Stimulated activated CD8-positive, alpha-beta memory T cell treated with anti-CD3 and anti-CD28 coated beads, Interleukin-2, amount 100 ng/mL, for 1 hour (primary cell): ENCODE measurements around the gene CARS1.

Experiments
- DNase-seq, 2 donors: peaks; one replicate each; pipeline ENCODE4 v3.0.0-alpha.2; 2020; ENCODE audit warnings: low read depth in 2 of 2

Gene CARS1

DNA sequence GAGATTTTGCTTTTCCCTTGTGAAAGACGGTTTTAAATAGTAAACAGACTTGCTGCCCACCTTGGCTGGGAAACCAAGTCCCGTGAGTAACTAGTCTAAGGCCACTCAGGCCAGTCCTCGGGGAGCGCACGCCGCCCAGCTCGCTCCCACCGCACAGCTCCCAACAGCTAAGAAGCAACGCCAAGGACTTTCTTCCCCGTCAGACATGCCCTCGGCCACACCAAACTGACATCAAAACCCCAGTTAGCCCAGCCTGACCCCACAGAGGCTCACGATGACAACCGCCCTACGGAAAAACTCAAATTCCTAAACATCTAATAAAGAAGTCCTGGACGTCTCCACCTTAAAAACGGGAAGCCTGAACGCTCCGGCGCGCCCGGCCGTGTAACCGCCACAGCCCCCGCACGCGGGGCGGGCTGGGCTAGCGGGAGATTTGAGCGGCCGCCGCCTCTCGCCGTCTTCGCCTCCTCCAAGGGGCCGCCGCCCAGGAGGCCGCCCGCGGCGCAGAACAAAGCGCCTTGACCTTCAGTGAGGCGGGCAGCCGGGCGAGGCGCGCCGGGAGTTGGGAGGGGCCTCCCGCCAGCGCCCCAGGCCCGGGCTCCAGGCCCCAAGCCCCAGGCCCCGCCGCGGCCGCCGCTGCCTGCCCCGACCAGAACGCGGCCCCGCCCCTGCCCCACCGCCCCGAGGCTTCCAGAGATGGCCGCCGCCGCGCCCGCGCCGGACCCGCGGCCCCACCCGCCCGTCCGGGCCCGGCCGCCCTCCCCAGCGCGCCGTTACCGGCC is 65.6 kb downstream of the CARS1 start:
- DNase-seq: no peak

DNA sequence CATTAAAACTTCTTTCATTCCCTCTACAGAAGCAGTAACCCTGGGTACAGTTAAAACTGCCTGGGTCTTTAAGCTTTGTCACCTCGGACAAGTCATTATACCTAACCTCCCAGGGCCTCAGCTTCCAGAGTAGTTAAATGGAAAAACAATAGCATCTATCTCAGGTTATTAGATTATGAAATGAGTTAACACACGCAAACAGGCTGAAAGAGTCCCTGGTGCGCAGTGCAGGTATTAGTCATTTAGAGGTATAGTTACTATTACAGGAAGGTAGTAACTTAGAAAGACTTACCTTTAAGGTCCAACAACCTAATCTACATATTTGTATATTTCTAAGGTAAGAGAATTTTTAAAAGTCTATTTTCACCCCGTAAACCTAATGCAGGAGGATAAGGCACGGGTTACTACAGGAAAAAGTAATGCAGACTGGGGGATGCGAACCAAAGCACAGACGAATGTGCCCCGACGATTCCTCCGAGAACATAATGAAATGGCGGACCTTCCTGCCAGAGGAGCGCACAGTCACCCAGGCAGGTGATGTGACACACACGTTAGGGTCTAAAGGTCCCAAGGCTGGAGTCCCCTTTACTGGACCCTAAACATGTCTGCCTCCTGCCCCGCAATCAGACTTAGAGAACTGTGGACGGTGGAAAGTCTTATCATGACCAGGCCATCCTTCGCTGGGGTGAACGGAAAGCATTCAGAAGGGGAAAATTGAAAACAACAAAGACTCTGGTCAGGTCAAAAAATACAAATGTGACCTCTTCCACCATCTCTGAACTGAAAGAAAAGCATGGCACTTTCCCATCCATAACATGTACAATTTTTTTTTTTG is 66.4 kb downstream of the CARS1 start:
- no peak for DNase-seq

DNA sequence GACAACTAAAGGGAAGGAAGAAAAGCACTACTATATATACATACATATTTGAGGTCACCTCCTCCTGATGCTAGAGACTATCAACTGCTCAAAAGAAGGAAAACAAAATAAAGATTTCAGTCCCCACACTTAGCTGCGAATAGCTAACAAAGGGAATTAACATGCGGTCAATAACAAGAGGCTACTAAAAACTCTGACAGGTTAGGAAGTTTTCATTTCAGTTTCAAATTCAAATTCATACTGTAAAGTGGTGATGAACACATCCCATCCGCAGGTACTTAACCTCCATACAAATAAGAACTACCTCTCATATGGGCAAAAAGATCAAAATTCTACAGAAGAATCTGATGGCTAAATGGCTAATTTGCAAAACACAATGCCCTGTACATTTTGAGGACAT is 67.7 kb downstream of the CARS1 start:
- DNase-seq: no peak

DNA sequence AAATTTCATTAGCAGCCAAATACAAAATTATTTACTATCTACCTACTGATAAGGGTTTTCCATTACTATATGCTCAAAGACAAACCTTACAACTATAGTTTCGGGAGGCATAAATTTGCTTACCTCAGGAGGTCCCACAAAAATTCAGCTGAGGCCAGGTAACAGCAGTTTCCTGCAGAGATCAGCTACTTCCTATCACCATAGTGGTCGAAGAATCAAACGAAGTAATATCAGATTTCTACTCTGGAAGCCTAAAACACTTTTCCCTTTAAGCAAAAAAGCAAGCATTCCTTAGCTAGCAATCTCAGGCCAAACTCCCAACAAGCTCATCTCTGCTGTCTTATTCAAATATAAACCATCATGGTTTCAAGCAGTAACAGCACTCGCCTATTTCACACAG is 68.2 kb downstream of the CARS1 start:
- no peak for DNase-seq

DNA sequence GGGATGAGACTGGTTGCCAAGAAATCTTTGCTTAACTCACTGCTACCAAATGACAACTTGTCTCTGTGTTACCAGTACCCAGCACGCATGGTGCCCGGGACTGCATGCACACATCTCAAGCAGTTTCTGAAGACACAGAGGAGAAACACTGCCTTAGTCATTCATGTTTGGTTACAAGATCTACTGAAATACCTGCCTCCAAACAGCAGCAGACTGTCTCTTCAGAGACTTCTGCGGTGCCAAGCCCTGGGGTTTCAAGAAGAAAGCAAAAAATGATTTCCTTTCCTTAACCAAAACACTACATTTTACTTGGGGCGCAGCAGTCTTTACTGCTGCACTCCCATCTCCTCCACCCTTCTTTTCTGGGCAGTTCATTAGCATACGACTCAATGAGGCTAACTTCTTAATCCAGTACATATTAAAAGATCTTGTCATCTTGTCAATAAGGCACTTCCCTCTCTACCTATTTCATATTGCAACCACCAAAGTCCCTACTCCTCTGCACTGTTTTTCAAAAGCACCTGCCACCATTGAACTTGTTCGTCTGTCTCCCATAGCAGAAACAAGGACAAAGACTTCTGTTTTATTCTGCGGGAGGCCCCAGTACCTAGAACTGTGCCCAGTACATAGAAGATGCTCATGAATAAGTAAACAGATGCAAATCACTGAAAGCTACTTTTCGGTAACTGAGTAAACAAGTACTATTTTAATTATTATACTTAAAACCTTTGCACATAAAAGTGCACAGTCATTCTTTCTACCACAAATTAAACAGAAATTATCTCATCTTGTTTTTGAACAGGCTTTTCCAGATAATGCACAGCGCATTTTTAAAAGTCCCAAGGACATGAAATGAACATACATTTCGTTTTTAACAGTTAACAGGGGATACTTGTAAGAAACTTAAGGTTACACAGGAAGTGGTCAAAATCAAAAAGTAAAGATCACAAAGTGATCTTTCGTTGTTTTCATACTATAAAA is 69.1 kb downstream of the CARS1 start:
- DNase-seq: no peak

DNA sequence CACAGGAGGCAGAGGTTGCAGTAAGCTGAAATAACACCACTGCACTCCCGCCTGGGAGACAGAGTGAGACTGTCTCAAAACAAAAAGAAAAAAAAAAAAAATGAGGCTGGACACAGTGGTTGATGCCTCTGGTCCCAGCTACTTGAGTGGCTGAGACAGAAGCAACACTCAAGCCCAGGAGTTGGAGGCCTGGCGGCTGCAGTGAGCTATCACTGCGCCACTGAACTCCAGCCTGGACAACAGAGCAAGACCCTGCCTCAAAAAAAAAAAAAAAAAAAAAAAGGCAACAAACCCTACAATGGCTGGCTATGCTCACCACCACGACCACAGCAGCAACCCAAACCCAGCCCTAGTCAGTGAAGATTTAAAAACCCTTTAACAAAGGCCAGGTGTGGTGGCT is 73.3 kb downstream of the CARS1 start:
- DNase-seq: no peak

DNA sequence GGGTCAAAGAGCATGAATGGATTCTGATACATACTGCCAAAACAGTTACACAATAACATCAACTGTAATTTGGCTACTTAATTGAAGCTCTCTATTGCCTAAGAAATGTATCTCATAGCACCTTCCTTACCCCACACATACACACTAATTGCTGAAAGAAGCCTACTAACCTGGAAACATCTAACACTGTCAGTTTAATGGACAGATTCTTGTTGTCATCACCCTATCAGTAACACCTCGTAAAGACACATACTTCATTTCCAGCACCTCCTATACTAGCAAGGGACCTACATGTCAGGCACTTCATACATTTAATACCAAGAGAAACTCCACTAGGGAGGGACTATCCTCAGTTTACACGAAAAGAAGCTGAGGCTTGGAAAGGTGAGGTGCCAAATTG is 75.0 kb downstream of the CARS1 start:
- no peak for DNase-seq

DNA sequence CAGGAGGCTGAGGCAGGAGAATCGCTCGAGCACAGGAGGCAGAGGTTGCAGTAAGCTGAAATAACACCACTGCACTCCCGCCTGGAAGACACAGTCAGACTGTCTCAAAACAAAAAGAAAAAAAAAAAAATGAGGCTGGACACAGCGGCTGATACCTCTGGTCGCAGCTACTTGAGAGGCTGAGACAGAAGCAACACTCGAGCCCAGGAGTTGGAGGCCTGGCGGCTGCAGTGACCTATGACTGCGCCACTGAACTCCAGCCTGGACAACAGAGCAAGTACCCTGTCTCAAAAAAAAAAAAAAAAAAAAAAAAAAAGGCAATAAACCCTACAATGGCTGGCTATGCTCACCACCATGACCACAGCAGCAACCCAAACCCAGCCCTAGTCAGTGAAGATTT is 76.1 kb downstream of the CARS1 start:
- no peak for DNase-seq

DNA sequence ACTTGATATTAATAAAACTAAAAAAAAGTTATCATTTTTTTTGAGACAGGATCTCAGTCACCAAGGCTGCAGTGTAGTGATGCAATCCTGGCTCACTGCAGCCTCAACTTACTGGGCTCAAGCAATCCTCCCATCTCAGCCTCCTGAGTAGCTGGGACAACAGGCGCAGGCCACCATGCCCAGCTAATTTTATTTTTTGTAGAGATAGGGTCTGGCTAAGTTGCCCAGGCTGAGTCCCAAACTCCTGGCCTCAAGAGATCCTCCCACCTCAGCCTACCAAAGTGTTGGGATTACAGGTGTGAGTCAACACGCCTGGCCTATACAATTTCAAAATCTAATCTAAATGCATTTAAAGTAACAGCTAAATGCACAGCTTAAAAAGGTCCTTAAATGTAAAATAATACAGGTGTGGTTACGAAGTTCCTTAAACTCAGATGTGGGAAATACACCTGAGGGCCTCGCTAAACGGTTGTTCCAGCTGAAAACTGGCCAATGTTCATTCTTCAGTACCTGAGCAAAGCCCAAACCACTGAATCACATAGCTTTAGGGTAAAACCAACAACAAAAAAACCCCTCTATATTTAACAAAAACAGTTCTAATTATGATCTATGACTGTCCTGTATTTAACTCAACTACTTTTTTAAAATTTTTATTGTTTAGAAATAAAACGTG is 76.9 kb downstream of the CARS1 start:
- DNase-seq: no peak

DNA sequence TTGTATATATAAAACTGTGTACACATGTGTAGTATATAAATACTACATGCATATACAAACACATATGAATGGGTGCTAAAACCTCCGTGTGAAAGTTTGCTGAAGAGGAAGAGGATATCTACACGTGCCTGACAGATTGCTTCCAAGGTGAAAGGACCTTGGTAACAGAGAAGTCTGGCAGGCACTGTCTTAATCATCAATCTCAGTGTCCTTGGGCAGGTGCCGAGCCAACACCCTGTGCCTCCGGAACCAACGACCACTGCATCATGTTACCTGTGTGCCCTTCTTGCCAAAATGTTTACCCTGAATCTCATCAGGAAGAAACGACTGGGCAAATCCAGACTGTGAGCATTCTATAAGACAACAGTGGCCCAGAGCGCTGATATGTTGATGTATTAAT is 80.1 kb downstream of the CARS1 start:
- no peak for DNase-seq

DNA sequence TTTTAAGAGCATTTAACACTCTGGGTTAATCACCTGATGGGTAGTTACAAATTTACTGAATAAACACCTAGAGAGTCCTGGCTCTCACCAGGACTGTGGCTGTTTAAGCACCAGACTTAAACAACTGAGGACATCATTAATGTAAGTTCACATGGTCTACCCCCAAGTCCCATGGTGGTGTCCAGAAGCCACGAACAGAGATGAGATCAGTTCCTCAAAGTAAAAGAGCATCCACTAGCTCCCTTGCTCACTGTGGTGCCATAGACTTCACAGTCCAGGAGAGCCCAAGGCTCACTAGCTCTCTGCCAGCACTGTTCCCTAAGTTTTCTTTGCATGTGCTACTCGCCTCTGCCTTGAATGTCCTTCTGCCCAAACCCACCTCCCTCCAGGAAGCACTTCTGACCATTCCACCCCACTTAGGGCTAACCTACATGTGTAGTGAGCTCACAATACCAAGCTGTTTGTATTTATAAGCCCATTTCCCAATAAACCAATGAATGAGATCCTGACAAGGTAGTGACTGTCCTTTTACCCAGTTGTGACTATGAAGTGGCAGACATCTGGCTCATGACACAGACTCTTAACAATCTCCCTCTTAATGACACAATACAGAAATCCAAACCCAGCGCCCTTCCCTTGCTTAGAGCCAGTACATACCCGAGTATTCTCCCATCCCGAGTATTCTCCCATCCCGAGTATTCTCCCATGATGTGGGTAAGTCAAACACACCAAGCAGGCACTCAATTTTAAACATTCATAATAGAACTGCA is 80.7 kb downstream of the CARS1 start:
- no peak for DNase-seq

DNA sequence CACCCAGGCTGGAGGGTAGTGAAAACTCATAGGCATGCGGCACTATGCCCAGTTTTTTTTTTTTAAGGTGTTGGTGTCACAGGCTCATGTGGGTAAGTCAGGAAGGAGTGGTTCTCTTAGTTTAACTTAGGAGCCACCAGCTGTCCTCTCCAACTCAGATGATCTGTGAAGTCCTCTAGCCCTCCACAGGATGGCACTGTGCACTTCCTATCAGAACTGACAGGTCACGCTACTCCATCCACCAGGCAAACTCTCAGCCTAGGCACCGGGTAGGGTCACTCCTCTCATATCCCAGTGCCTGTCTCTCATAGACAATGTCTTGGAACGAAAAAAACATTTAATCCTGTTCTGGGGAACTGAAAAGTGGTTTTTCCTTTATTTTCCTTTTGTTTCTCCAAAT is 81.6 kb downstream of the CARS1 start:
- no peak for DNase-seq

DNA sequence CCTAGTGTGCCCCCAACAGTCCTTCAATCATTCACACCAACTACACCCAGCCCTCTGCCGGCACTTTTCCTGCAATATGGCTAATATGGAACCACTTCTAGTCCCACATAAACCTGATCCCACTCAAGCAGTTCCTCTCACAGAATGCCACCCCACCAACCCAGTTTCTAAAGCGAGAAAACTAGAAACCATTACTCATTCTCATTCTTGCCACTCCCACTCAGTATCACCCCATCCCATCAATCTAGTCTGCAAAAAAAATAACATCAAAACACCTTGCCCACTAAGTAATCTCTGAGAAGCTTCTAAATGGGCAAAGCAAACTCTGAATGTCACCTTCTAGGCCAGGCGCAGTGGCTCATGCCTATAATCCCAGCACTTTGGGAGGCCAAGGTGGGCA is 83.0 kb downstream of the CARS1 start:
- no peak for DNase-seq

DNA sequence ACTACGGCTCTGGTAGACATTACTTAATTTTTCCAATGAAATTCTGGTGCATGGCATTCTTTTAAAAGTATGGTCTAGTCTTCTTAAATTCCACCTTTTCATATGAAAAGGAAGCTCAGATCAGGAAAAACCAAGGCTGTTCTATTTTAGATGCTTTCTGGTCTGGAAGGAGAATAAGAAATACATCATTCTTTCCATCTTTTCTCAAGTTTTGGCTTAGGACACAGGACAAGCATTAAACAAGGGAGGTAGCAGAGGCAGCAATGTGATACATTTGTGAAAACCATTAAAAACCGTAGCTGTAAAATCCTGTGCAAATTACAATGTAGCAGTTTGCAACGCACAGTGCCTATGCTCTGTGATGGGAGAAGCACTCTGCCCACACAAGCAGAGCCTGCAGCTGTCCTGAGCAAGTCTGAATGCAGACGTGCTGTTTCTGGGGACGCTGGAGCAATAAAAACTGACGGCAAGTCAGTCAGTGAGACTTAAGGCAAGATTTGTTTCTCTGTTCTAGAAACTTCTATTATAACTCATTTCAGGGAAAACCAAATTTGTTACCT is 88.8 kb downstream of the CARS1 start:
- DNase-seq: no peak

DNA sequence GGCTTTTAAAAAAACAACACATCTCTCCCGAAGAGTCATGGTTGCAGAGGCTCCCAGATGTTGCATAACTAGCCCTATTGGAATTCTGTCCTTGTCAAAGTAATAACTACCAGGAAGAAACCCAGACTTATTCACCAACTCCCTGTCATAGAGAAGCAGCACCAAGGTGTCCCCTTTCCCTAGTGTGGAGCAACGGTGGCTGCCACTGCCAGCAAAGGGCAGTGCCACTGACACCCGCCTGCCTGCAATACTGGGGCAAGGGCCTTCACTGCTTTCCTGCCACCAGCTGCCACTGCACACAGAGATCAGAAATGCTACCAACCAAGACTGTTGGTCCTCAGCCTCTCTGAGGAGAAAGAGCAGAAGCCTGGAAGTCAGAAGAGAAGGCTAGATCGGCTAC is 92.4 kb downstream of the CARS1 start:
- no peak for DNase-seq

DNA sequence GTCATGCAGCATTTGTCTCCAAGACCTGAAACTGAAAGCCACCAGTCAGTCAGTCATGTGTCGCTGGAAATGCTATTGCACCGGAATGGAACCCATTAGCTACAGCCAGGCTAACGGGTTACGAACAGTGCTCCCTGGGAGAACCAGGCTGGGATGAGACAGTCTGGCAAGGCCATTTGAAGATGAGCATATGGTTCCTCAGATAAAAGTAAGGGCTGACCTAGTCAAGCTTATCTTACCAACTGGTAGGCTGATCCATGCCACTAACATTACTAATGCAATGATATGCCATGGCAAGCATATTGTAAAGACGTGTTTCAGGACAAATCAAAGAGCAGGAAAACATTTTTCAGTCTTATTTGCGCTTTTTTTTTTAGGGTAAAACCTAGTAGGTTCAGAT is 93.5 kb downstream of the CARS1 start:
- DNase-seq: no peak

DNA sequence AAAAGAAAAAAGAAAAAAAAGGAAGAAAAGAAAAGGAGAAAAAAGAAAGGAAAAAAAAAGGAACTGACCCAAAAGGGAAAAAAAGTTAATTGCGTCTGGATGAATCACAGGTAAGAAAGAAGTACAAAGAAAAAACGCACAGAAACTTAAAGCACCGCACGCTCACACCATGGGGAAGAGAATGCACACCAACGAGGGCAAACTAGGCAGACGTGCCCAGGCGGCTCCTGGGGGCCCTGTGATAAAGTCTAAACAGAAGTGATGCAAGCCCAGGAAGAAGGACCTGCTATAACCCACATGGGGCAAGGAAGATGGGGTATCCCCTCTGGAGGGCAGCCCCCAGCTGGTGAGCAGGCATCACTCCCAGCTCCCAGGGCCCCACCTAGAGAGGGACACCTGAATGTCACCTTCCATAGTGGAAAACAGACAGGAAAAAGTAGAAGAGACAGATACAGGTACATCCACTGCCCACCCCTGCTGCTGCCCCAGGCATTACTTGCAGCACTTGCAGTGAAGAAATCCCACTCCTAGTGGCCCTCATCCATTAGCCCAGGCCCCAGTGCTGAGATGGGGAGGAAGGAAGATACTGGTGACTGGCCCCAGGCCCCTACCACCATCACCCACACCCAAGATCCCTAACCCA is 94.0 kb downstream of the CARS1 start:
- DNase-seq: no peak

DNA sequence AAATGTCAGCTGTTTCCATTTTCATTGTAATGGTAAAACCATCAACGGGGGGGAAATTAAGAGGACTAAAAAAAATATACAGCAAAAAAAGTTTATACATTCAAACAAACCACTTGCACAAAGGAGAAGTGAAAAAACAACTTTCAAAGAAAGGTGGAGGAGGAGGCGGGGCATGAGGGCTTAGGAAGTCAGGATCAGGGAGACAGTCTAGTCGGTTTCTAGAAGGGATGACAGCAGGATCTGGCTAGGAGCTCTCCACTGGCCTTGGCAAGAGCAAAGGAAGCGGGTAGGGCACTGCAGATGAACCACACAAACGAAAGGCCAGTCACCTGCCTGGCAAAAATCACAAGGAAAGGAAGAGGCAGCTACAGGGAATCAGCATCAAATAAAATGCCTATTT is 96.1 kb downstream of the CARS1 start:
- DNase-seq: no peak

DNA sequence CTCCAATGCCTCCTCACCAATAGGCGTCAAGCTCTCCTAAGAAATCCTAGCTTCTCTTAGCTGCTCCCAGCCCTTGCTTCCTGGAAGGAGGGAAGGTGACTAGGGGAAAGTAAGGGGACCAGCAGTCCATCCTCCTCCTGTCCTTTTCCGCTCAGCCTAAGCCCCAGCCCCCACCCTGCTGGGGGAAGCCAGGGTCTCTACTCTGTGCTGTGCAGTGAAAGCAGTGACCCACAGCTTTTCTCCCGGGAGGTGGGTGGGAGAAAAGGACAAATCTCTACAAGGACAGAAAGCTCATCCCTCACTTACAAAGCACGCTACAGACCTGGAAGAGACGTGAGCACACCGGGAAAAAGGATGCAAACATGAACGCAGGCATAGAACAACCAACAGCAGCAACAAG is 97.1 kb downstream of the CARS1 start:
- DNase-seq: no peak

DNA sequence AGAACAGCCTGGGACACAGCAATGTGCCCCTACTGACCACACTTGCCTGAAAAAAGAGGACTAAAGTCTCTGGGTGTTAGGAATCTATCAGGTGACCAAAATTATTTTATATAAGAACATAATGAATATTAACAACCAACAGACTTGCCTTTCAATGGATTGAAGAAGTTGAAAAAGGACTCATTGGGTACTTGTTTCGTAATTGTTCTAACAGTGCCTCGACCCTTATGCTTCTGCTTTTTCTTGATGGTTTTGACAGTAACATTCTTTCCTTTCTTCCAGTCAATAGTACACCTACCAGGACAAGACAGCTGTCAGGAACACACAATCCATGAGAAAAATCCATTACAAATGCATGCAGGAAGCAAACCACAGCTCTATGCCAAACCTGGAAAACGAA is 99.0 kb downstream of the CARS1 start:
- no peak for DNase-seq
